CD4-positive, alpha-beta T cell treated with Interleukin-2 at 100 ng/mL for 4 hours (primary cell): ENCODE results near the gene SLC8A3.

Experiments
- DNase-seq: peaks from one replicate; pipeline ENCODE4 v3.0.0-alpha.2; 2020; ENCODE audit warnings: low spot score

The SLC8A3 gene

GRCh38 chr14:70118064-70118463 is 70.7 kb downstream of the SLC8A3 start:
- DNase-seq: no peak

DNA sequence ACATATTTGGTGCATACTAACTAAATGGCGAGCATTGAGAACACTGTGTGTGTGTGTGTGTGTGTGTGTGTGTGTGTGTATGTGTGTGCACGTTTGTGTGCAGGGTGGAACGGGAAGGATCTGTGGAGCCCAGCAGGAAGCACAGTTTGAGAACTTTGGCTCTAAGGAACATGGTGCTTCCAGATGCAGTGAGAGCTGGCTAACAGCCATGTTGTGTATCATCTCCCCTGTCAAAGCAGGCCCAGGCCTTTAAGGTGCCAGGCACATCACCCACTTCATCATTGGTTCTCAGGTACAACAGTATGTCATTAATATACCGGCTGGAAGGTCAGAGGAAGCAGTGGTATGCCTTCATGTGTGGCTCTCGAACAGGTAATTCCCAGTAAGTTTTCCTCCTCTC is 72.5 kb downstream of the SLC8A3 start:
- DNase-seq: no peak

DNA sequence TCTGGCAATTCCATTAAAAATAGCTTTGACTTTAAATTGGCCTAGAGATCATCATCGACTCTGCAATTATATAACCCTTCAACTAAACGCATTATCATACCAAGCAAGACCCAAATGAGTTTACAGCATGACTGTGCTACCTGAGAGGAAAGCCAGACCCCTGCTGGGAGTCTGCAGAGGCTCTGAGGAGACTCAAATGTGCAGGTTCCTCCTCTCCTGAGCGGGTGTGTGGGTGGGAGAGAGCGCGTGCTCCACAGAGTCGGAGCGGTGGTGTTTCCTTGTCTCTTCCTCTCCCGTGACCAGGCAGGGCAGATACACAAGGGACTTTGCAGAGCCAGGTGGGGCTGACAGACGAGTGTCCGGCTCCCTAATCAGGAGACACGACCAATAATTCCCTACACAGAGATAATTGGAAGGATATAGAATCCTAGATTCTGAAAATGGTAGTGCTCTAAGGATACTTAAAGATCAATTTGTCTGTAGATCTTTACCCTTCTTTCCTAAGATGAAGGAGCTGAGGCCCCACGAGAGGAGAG is 74.1 kb downstream of the SLC8A3 start:
- DNase-seq: no peak

DNA sequence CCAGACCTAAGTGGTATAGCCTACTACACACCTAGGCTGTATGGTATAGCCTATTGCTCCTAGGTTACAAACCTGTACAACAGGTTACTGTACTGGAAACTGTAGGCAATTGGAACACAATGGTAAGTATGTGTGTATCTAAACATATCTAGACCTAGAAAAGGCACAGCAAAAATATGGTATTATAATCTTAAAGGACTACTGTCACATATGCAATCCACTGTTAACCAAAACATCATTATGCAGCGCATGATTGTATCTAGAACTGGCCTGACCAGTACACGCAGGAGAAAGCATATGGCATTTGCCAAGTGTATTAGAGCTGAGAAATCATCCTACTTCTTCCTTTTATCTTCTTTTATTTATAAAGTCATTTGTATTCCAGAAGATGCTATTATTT is 75.5 kb downstream of the SLC8A3 start:
- DNase-seq: no peak

DNA sequence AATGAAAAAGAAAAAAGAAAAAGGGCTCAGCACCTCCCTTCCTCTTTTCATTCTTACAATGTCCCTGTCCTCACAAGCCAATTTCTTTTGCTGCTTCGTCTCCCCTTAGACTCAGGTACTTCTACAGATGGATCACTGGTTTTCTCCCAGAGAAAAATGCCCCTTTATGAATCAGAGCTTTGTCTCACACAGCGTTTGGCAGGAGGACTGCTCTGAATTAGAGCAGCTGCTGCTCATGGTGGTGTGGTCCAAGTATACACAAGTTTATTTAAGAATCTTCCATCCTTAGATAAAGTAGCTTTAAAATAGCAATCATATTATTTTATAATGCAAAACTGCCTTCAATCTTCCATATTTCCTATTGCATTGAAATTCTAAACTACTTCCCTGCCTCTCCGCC is 80.3 kb downstream of the SLC8A3 start:
- no peak for DNase-seq

DNA sequence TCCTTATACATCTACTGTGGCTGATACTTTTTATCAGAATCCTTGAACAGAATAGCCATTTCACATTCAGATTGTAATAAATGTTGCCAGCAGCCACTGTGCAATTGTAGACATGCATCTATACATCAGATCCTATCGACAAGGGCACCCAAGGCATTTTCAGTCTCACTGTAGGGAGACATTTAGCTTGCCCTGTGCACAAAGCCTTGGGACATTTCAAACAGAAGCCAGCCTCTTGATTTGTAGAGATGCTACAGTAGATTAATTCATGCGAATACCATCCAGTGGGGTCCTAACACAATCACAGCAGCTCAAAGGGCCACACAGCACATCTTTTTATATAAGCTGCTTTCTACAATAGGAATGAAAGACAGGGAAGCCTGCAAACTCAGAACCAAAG is 81.4 kb downstream of the SLC8A3 start:
- DNase-seq: no peak

- no peak for DNase-seq
Measured at GRCh38 chr14:70100071-70100470, 88.7 kb downstream of the SLC8A3 start.

DNA sequence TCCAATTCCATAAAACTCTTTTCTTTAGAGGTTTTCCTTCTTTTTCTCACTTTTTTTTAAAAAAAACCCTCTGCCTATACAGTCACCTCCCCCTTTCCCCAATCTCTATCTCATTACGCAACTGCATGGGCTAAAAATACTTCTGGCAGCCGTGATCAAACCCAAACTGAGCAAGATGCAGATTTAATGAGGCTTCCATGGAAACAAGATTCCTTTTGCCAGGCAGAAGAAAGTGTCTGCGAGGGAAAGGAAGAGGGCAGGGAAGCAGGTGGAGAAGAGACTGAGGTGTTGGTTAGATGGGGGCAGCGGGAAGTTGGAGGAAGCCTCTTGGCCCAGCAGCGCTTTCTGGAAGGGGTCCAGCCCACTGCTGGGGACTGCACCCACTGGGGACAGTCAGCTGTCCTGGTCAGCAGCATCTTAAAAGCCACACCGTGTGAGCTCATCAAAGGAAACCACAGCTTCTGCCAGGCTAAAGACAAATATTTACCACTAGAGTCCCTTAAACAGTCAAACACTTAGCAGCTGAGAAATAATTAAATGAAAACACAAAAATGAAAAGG is 90.4 kb downstream of the SLC8A3 start:
- DNase-seq: no peak

- DNase-seq: no peak
Measured at GRCh38 chr14:70097576-70098249, 91.0 kb downstream of the SLC8A3 start.

GRCh38 chr14:70096866-70097265 is 91.9 kb downstream of the SLC8A3 start:
- DNase-seq: no peak

GRCh38 chr14:70094631-70095030 is 94.1 kb downstream of the SLC8A3 start:
- no peak for DNase-seq

DNA sequence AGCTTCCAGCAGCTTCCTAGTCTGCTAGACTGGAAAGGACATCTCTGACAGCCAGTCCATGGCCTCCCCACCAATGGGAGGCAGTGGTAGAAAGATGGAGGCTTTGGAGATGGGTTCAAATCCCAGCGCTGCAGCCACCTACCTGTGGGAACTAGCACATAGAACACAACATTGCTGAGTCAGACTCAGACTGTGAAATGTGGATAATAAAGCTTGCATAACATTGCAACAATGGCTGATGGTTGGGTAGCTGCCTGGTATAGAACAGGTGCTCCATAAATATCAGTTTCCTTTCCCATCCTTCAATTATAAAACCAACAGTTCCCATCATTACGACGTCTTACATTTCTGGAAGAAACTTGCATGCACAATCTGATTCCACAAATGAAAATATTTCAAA is 94.6 kb downstream of the SLC8A3 start:
- no peak for DNase-seq

- no peak for DNase-seq
Measured at GRCh38 chr14:70093156-70093555, 95.6 kb downstream of the SLC8A3 start.

- DNase-seq: no peak
Measured at GRCh38 chr14:70087380-70087697, 101.4 kb downstream of the SLC8A3 start.

DNA sequence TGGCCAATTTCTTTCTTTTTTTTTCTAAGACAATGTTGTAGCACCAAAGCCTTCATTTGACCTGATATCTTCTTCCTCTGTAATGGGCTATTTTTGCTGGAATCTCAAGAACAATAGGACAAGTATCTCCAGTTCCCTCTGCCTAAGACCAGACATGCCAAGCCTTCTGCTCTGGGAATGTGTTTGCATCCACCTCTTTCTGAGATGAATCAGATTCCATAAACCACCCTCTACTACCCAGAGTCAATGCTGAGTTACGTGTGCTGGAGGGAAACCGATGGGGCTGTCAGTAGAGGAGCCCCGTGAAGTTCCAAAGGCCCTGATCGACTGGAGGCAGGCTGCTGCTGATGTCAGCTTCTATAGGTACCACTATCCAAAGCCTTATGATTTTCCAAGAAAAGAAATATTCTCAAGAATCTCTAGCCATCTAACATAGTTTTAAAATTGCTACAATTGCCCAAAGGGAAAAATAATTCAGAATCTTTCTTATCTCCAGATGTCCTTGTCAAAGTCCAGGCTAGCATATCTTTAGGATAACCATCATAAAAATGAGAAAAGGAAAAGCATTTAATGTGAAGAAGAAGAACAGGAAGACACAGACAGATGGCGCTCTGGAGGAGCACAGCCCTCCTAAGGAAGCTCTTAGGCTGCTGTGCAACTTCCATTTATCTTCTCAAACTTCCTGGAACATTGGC is 101.9 kb downstream of the SLC8A3 start:
- DNase-seq: no peak

GRCh38 chr14:70084226-70084625 is 104.5 kb downstream of the SLC8A3 start:
- DNase-seq: no peak

DNA sequence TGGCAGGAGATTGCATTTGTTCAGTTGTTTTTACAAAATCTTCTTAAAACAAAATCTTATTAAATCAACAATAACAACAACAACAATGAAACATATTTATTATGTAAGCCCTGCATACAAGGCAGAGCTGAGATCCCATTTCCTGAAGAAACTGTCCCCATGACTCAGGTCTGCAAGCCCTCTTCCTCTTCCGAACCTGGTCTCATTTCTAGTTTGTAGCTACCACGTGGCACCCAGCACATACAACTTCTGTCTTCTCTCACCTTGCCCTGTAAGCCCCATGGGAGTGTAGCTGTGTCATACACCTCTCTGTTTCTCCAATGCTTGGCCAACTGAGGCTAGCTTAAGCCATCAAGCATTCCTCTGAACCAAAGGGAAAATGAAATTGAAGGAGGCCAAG is 106.4 kb downstream of the SLC8A3 start:
- DNase-seq: no peak

DNA sequence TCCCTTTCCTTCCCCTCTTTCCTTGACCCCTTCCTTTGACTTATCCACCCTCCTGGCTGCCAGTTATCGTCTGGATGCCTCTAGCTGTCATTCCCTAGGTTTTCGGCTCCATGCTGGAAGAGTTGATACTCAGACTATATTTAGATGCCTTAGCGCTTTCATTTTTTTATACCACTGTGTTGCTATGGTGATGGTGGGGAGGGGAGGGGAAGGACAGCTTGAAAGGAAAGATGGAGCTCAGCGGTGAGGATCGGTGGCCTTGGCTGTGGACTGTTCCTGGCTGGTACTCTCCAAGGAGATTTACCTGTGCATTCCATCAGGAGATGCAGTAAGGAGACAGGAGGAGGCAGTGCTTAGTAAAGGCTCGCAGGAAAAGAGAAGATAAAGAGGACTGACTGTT is 108.7 kb downstream of the SLC8A3 start:
- DNase-seq: no peak

- DNase-seq: no peak
Measured at GRCh38 chr14:70078329-70078728, 110.4 kb downstream of the SLC8A3 start.

GRCh38 chr14:70077720-70078119 is 111.0 kb downstream of the SLC8A3 start:
- no peak for DNase-seq

- no peak for DNase-seq
Measured at GRCh38 chr14:70077005-70077404, 111.7 kb downstream of the SLC8A3 start.

DNA sequence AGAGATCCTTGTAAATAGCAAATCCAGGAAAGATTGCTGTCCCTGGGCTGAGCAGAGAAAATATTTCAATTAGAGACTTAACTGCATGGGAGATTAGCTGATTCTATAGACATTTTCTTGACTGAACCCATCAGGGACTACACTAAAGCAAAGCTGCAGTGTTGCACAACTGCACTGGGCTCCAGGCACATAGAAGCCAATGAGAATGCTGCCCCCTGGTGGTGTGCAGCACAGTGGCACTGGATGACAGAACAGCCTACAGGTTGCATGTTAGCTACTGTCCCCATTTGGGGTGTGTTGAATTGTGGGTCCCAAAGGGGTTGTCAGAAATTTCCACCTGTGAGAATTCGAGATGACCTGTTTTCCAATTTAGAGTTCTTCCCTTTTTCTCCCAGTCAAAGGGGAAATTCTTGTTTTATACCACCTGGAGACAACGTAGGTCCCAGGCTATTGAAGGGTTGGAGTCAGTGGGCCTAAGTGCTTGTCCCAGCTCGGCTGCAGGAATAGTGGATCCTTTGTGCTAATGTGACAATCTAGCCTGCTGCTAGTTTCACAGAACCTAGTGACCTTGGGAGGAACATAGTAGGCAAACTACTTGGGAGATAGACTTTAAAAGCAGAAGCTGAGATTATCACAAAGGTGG is 114.7 kb downstream of the SLC8A3 start:
- peak; percentile 22 for DNase-seq

- DNase-seq: no peak
Measured at GRCh38 chr14:70069186-70069585, 119.6 kb downstream of the SLC8A3 start.
